ENCODE measurements around the gene IL4R. TPM values are rescaled to one million over a fixed set of nuclear protein-coding genes. Genes with fewer than 3 reads are reported as not detected.

IL4R gene
- total RNA-seq, 1 donor from 2014 or later: 12.3 TPM

GRCh38 chr16:27291722-27292240 lies 22.0 kb upstream of the IL4R start:
- Mint-ChIP-seq H3K4me3 (no peak overlapping the region), H3K9me3 (no peaks in the 10 kb centered on the region), H3K27me3 (no peaks in the 10 kb centered on the region), H3K27ac (no peak overlapping the region), H3K4me1 (ENCODE audit: unreplicated experiment) (no peaks in the 10 kb centered on the region), H3K36me3 (no peaks in the 10 kb centered on the region)
- no peak for DNase-seq (ENCODE audit: extremely low spot score, unreplicated experiment)
- TF ChIP-seq, protein P1, sequence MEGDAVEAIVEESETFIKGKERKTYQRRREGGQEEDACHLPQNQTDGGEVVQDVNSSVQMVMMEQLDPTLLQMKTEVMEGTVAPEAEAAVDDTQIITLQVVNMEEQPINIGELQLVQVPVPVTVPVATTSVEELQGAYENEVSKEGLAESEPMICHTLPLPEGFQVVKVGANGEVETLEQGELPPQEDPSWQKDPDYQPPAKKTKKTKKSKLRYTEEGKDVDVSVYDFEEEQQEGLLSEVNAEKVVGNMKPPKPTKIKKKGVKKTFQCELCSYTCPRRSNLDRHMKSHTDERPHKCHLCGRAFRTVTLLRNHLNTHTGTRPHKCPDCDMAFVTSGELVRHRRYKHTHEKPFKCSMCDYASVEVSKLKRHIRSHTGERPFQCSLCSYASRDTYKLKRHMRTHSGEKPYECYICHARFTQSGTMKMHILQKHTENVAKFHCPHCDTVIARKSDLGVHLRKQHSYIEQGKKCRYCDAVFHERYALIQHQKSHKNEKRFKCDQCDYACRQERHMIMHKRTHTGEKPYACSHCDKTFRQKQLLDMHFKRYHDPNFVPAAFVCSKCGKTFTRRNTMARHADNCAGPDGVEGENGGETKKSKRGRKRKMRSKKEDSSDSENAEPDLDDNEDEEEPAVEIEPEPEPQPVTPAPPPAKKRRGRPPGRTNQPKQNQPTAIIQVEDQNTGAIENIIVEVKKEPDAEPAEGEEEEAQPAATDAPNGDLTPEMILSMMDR (conservative IDR thresholded peaks at IDR 0.05): no peak

DNA sequence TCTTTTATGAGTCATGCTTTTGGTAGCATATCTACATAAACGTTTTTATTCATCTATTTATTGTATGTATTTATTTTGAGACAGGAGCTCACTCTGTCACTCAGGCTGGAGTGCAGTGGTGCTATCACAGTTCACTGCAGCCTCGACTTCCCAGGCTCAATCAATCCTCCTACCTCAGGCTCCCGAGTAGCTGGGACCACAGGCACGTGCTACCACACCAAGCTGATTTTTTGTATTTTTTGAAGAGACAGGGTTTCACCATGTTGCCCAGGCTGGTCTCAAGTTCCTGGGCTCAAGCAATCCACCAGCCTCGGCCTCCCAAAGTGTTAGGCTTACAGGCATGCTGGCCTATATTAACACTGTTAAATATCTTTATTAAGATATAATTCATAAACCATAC lies 20.4 kb upstream of the IL4R start:
- no peaks in the 10 kb centered on the region for H3K27me3 Mint-ChIP-seq

GRCh38 chr16:27298132-27298531 lies 15.6 kb upstream of the IL4R start:
- Mint-ChIP-seq H3K36me3 (no peaks in the 10 kb centered on the region), H3K4me3 (no peak overlapping the region), H3K9me3 (no peaks in the 10 kb centered on the region), H3K27me3 (no peaks in the 10 kb centered on the region), H3K27ac (no peak overlapping the region), H3K4me1 (ENCODE audit: unreplicated experiment) (no peaks in the 10 kb centered on the region)
- no peak for DNase-seq (ENCODE audit: extremely low spot score, unreplicated experiment)
- TF ChIP-seq, protein P1 (conservative IDR thresholded peaks at IDR 0.05): no peak

More for the DNA sequence above, 20.4 kb upstream of the IL4R start:
- Mint-ChIP-seq H3K4me1 (ENCODE audit: unreplicated experiment) (no peaks in the 10 kb centered on the region), H3K4me3 (no peak overlapping the region), H3K36me3 (no peaks in the 10 kb centered on the region), H3K9me3 (no peaks in the 10 kb centered on the region), H3K27ac (no peak overlapping the region)
- no peak for DNase-seq (ENCODE audit: extremely low spot score, unreplicated experiment)
- TF ChIP-seq, protein P1 (conservative IDR thresholded peaks at IDR 0.05): no peak

- no peak for DNase-seq (ENCODE audit: extremely low spot score, unreplicated experiment)
- Mint-ChIP-seq H3K4me1 (ENCODE audit: unreplicated experiment) (no peaks in the 10 kb centered on the region), H3K4me3 (no peak overlapping the region), H3K9me3 (no peaks in the 10 kb centered on the region), H3K27ac (no peak overlapping the region), H3K36me3 (no peaks in the 10 kb centered on the region), H3K27me3 (peaks cover 4% of the 10 kb centered on the region)
- TF ChIP-seq, protein P1 (conservative IDR thresholded peaks at IDR 0.05): no peak
Observed at GRCh38 chr16:27301236-27301861, 12.4 kb upstream of the IL4R start.

DNA sequence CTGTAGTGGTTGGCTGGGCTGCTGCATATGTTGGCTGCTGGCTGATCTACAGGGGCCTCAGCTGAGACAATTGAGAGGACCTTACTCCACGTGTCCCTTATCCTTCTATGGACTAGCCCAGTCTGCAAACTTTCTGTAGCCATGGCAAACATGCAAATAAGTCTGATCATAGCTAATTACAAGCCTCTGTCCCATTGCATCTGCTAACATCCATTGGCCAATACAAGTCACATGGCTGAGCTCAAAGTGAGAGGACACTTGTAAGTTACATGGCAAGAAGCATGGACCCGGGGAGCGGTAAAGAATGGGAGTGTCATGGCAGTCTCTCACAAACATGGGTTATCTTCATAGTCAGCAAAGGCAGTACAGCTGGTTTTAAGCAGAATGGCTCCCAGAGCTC lies 11.6 kb upstream of the IL4R start:
- Mint-ChIP-seq H3K9me3 (no peaks in the 10 kb centered on the region), H3K4me3 (no peak overlapping the region), H3K4me1 (ENCODE audit: unreplicated experiment) (no peaks in the 10 kb centered on the region), H3K36me3 (no peaks in the 10 kb centered on the region), H3K27ac (no peak overlapping the region), H3K27me3 (peaks cover 4% of the 10 kb centered on the region)
- TF ChIP-seq, protein P1 (conservative IDR thresholded peaks at IDR 0.05): no peak
- no peak for DNase-seq (ENCODE audit: extremely low spot score, unreplicated experiment)

Measured in type B pancreatic cell (in vitro differentiated cells).